ENCODE results near the gene TOR2A.
"Not testable (repeated sequence)": the region's sequence is repeated elsewhere in the genome, so short reads cannot be mapped to it uniquely, and the experiment has no call there.

GRCh38 chr9:127780909-127781308 is 45.8 kb upstream of the TOR2A start:
- TF ChIP-seq CTCF, POLR2A, EP300 (IDR thresholded peaks at IDR 0.05): not testable (repeated sequence)

All from ovary (tissue), 3 donors.